HG03025 (cell line): ENCODE results near the gene NSD1.
"Not testable (repeated sequence)": the region's sequence is repeated elsewhere in the genome, so short reads cannot be mapped to it uniquely, and the experiment has no call there.

Experiments
- ATAC-seq: cut with Tn5 transposase; IDR thresholded peaks from one replicate; pipeline ENCODE4 v1.9.1; 2021; ENCODE audit warnings: mild to moderate bottlenecking, moderate library complexity; ENCODE audit not compliant: unreplicated experiment, low FRiP score

The NSD1 gene

DNA sequence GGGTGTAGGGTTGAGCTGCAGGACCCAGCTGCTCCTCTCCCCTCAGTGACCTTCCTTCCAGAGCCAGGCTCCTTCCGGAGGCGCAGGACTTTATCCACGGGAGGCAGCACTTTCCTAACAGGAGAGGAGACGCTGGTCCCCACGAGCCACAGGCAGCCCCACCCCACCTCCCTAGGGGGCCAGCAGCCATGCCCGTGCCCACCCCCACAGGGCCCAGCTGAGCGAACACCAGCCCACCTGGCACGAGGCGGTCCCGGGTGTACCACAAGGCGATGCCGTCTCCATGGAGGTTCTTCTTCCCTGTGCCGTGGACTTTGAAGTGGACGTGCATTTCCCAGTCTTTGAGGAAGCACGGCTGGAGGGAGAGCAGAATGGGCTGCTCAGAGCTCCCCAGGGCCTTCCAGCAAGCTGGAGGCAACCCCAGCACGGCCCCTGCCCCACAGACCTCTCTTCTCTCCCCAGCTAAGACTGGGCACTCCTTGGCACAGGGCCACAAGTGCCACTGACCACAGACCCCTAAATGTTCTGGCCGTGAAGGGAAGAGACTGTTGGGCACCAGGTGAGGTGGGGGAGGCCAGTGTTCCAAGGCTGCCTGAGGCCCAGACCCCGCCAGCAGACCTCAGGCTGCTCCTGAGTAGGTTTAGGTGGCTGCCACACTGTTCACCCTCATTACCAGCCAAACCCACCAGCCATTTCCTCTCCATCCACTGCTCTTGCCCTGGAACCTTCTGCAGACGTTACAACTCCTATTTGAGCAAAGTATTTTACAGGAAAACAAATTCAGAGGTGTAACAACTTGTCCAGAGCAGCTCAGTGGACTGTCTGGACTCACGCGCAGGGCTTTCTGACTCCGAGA is 204.9 kb downstream of the NSD1 start:
- ATAC-seq: no peak

- ATAC-seq: no peak
Observed at GRCh38 chr5:177339107-177339638, 205.6 kb downstream of the NSD1 start.

DNA sequence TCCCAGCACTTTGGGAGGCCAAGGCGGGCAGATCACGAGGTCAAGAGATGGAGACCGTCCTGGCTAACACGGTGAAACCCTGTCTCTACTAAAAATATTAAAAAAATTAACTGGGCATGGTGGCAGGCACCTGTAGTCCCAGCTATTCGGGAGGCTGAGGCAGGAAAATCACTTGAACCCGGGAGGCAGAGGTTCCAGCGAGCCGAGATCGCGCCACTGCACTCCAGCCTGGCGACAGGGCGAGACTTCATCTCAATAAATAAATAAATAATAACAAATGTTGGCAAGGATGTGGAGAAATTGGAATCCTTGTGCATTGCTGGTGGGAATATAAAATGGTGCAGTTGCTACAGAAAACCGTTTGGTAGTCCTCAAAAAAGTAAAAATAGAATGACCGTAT is 209.4 kb downstream of the NSD1 start:
- ATAC-seq: not testable (repeated sequence)

DNA sequence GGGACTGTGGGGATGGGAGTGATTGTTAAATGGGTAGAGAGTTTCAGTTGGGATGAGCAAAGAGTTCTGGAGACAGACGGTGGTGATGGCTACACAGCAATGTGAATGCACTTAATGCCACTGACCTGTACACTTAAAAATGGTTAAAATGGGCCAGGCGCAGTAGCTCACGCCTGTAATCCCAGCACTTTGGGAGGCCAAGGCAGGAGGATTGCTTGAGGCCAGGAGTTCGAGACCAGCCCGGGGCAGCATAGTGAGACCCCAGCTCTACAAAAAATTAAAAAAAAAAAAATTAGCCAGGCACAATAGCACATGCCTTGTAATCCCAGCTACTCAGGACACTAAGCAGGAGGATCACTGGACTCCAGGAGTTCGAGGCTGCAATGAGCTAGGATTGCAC is 210.2 kb downstream of the NSD1 start:
- no peak for ATAC-seq

- no peak for ATAC-seq
Observed at GRCh38 chr5:177344891-177345290, 211.3 kb downstream of the NSD1 start.

- no peak for ATAC-seq
Observed at GRCh38 chr5:177346820-177347219, 213.2 kb downstream of the NSD1 start.

GRCh38 chr5:177347699-177348098 is 214.1 kb downstream of the NSD1 start:
- no peak for ATAC-seq

- ATAC-seq: no peak
Observed at GRCh38 chr5:177349362-177349647, 215.7 kb downstream of the NSD1 start.

- ATAC-seq: no peak
Observed at GRCh38 chr5:177349762-177350161, 216.2 kb downstream of the NSD1 start.
